Right lobe of liver (tissue), 6 donors: ENCODE results near the gene BTN3A1. TPM values are rescaled to one million over a fixed set of nuclear protein-coding genes. Genes with fewer than 3 reads are reported as not detected.
"Not testable (repeated sequence)": the region's sequence is repeated elsewhere in the genome, so short reads cannot be mapped to it uniquely, and the experiment has no call there.

Source experiments
- ATAC-seq, 4 donors: fragments of 200-7000 bp; cut with Tn5 transposase; one replicate each; pipeline ENCODE4 v1.9.1; 2020; ENCODE audit warnings: mild to moderate bottlenecking in 4 of 4, moderate library complexity in 4 of 4
- DNase-seq, 3 donors: peaks; one replicate each; pipeline ENCODE4 v3.0.0-alpha.2; 2020
- H3K27ac ChIP-seq, 3 donors: fragments of 200-600 bp; one replicate each; pipeline ENCODE4 v1.8.0; 2022
- H3K27me3 ChIP-seq, 2 donors: fragments of 200-600 bp; one replicate each; pipeline ENCODE4 v1.8.0; 2022
- H3K36me3 ChIP-seq, 4 donors: fragments of 200-600 bp; sonication (generic) in 1 of 4; one replicate each; pipeline versions ENCODE4 v1.5.1 to v1.8.0; 2017 to 2022; ENCODE audit warnings: control low read depth in 1 of 4
- H3K4me1 ChIP-seq, 4 donors: fragments of 200-600 bp; sonication (generic) in 1 of 4; one replicate each; pipeline versions ENCODE4 v1.5.1 to v1.8.0; 2017 to 2022; ENCODE audit warnings: control low read depth in 1 of 4
- H3K4me3 ChIP-seq, 3 donors: fragments of 200-600 bp; one replicate each; pipeline ENCODE4 v1.8.0; 2022
- H3K9me3 ChIP-seq, 4 donors: fragments of 200-600 bp; sonication (generic) in 1 of 4; one replicate each; pipeline versions ENCODE4 v1.5.1 to v1.8.0; 2017 to 2022; ENCODE audit warnings: control low read depth in 1 of 4
- POLR2A ChIP-seq: fragments of 450-650 bp; IDR thresholded peaks from one replicate; pipeline ENCODE4 v1.6.1; 2017; ENCODE audit warnings: antibody characterized with exemption, mild to moderate bottlenecking
- WGBS: methylation state at CpG from one replicate; pipeline ENCODE4 v1.1.6; 2018; ENCODE audit warnings: low coverage, low lambda C conversion rate; ENCODE audit not compliant: insufficient coverage; ENCODE audit errors: missing lambda C conversion rate; 5-methylcytosine and 5-hydroxymethylcytosine counted together
- intact Hi-C, 2 donors: fragments of 100-400 bp; cut with DNase I; formaldehyde crosslinking; loops; one replicate each; pipeline versions ENCODE4 v1.11.2 to v1.14.1; 2022
- total RNA-seq, 6 experiments: library from RNA; depleted of rRNA in 2 of 6; stranded (reverse); fragments of >200 nt in 2 of 6; fragmentation: NEBNext Ultra II Directional in 3 of 6; extraction: Animal tissue kit (Norgen Biotek cat#: 25700) in 3 of 6; gene quantifications; one replicate each; pipeline versions ENCODE4 v1.1.0 to v1.2.4, GENCODE V29; 2016 to 2023
- TF ChIP-seq, protein P1 (sequence below), 4 donors: fragments of 200-600 bp in 3 of 4; fragments of 450-650 bp in 1 of 4; IDR thresholded peaks; one replicate each; pipeline versions ENCODE4 v1.5.1 to v1.8.0; 2016 to 2022; ENCODE audit warnings: antibody characterized with exemption in 4 of 4, mild to moderate bottlenecking in 2 of 4
- donor health status: DM: no; HTN: yes; CAD: no.
- donor health status: DM: no; HTN: no; CAD: no.
- donor health status: DM: no; HTN: no; CAD: no.
- donor health status: DM: no; HTN: yes; CAD: no.
- donor health status: DM: no; HTN: yes; CAD: no.

Gene BTN3A1
- total RNA-seq, 6 experiments from 2014 or later = 9.0 to 15.9 (median 10.6) TPM

DNA sequence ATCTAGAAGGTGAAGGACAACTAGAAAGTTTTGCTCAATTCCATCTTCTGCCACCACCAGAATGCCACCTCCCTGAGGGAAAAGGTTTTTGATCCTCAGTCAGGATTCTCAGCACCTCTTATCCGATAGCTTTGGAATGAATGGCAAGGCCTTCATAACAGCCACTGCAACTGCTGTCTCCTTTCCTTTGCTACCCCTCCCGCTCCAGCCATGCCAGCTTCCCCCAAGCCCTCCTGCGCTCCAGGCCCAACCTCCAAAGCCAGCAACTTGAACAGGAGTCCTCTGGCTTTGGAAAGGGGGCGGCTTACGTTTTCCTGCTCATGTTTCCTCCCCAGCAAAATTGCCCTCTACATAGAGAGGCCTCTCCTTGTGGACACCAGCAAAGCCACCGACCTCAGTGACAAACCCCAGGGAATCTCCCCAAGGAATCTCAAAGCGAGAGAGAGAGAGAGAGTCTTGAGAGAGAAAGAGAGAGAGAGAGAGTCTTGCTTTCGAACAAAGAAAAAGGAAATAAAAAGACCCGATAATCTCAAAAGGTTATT, 55.3 kb downstream of the BTN3A1 start:
- no peaks in the 10 kb centered on the region for H3K27me3 ChIP-seq
- 22% methylated on average over 9 of the region's 9 CpGs for WGBS
- TF ChIP-seq POLR2A = no peak
- TF ChIP-seq, protein P1, sequence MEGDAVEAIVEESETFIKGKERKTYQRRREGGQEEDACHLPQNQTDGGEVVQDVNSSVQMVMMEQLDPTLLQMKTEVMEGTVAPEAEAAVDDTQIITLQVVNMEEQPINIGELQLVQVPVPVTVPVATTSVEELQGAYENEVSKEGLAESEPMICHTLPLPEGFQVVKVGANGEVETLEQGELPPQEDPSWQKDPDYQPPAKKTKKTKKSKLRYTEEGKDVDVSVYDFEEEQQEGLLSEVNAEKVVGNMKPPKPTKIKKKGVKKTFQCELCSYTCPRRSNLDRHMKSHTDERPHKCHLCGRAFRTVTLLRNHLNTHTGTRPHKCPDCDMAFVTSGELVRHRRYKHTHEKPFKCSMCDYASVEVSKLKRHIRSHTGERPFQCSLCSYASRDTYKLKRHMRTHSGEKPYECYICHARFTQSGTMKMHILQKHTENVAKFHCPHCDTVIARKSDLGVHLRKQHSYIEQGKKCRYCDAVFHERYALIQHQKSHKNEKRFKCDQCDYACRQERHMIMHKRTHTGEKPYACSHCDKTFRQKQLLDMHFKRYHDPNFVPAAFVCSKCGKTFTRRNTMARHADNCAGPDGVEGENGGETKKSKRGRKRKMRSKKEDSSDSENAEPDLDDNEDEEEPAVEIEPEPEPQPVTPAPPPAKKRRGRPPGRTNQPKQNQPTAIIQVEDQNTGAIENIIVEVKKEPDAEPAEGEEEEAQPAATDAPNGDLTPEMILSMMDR (IDR thresholded peaks at IDR 0.05) = no peak
- intact Hi-C loops = no loop called here
- peaks cover 0 to 14% (median 5%) of the 10 kb centered on the region in 4 donors for H3K4me1 ChIP-seq
- H3K4me3 ChIP-seq = peak overlapping the region; percentile 75 to 90 (median 84)
- no peaks in the 10 kb centered on the region for H3K9me3 ChIP-seq
- peaks cover 0 to 18% (median 4%) of the 10 kb centered on the region in 4 donors for H3K36me3 ChIP-seq
- DNase-seq (peak in 1 of 3 donors; percentile 53), ATAC-seq (peak; percentile 56 to 67 (median 57))
- peak overlapping the region; percentile 88 to 98 (median 93) for H3K27ac ChIP-seq

DNA sequence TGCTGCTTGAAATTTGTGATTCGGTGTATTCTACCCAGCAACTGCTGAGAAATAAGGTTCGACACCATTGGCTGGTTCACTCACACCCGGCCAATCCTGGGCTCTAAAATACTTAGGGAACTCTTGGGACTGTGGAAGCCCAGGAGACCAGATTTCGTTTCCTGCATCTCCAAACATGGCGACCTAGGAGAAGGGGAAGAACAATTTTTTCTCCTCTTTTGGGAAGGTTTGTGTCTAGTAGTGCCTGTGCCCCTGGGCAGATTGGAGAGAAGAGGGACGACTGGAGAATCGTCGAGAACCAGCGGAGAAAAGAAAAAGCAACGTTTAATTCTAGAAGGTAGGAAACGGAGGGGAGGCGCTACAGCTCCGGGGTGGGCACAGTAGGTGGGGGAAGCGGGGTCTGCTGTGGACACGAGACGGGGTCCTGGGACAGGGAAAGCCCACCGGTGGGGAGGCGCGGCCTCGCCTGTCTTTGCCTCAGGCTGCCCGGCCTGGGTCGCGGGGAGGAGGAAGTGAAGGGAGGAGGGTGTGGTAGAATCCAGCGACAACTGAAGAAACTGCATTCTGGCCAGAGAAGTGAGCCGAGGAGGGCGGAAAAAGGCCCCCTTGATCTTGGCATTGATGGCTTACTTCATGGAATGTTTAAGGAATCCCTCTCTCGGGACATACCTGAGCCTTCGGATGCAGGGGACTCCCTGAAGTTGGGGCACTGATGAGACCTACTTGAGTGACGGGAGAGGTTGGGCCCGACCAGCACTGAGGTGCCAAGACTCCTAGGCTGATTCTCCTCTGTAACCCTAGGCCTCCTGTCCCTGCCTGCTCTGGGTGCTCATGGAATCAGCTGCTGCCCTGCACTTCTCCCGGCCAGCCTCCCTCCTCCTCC, 56.0 kb downstream of the BTN3A1 start, which contains the start of gene BTN2A1:
Gene BTN2A1 (plus strand): TSS at position 150 of the 883 bp plus-strand sequence. CDS start 682 bp downstream, at position 832.
- TF ChIP-seq, protein P1 (IDR thresholded peaks at IDR 0.05) = no peak
- TF ChIP-seq POLR2A = peak; percentile 35
- peak; percentile 65 to 81 (median 74) for DNase-seq
- WGBS = under 1% methylated on average over 27 of the region's 31 CpGs

DNA sequence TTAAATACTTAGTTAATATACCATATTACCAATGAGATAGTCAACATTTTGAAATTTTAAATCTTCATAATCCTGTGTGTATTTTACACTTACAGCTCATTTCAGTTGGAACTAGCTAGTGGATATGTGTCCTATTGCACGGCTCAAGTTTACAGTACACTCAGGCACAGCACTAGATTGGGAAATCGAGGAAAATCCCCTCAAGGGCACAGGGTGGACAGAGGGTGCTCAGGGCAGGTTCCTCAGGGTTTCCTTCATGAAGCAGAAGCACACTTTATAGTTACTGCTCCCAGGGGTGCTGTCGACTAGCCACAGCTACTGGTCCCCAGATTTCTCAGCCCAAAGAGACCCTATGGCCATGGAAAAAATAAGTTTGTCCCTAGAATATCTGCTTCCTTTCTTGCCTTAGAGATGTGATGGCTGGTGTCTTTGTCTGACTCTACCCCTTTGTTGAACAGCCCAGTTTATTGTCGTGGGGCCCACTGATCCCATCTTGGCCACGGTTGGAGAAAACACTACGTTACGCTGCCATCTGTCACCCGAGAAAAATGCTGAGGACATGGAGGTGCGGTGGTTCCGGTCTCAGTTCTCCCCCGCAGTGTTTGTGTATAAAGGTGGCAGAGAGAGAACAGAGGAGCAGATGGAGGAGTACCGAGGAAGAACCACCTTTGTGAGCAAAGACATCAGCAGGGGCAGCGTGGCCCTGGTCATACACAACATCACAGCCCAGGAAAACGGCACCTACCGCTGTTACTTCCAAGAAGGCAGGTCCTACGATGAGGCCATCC, 57.1 kb downstream of the BTN3A1 start:
- intact Hi-C loops = no loop called here
- Histone ChIP-seq H3K4me1 (peaks cover 0 to 14% (median 5%) of the 10 kb centered on the region in 4 donors), H3K4me3 (peak overlapping the region in 1 of 3 donors; percentile 90), H3K9me3 (no peaks in the 10 kb centered on the region), H3K36me3 (peaks cover 0 to 37% (median 13%) of the 10 kb centered on the region in 4 donors), H3K27ac (no peak overlapping the region), H3K27me3 (no peaks in the 10 kb centered on the region)
- no peak for TF ChIP-seq POLR2A
- TF ChIP-seq, protein P1 (IDR thresholded peaks at IDR 0.05) = no peak
- 86% methylated on average over 13 of the region's 16 CpGs for WGBS
- DNase-seq (no peak), ATAC-seq (no peak)

More for the DNA sequence above, 56.0 kb downstream of the BTN3A1 start, which contains the start of gene BTN2A1:
- Histone ChIP-seq H3K27ac (peak within 1 kb of the TSS; percentile 88 to 98 (median 93)), H3K27me3 (no peaks in the 10 kb centered on the region), H3K4me3 (peak within 1 kb of the TSS; percentile 75 to 90 (median 84)), H3K4me1 (peaks cover 0 to 14% (median 5%) of the 10 kb centered on the region in 4 donors), H3K36me3 (peaks cover 0 to 25% (median 7%) of the 10 kb centered on the region in 4 donors), H3K9me3 (no peaks in the 10 kb centered on the region)
- peak; percentile 98 to 99 (median 98) for ATAC-seq
- intact Hi-C loops = no loop called here

DNA sequence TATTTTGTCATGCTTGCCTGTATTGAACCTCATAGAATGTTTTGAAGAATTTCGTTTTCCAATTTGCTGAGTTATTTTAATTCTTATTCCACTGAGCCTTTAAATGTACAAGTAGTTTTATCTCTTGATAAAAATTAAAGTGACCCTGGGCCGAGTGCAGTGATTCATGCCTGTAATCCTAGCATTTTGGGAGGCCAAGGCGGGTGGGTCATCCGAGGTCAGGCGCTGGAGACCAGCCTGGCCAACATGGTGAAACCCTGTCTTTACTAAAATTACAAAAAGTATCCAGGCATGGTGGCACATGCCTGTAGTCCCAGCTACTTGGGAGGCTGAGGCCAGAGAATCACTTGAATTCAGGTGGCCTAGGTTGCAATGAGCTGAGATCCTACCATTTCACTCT, 59.3 kb downstream of the BTN3A1 start:
- H3K4me3 ChIP-seq, DNase-seq, ATAC-seq, H3K9me3 ChIP-seq, H3K27ac ChIP-seq, H3K27me3 ChIP-seq, intact Hi-C loops: not testable (repeated sequence)
- 70% methylated on average over 4 of the region's 5 CpGs for WGBS
- peaks cover 0 to 14% (median 5%) of the 10 kb centered on the region in 4 donors for H3K4me1 ChIP-seq
- peaks cover 0 to 58% (median 25%) of the 10 kb centered on the region in 4 donors for H3K36me3 ChIP-seq
